ENCODE results near the gene NCOA1.

Gene NCOA1

GRCh38 chr2:24507549-24507948 lies 16.5 kb downstream of the NCOA1 start:
- no peak for DNase-seq (ENCODE audit: low spot score)
- Histone ChIP-seq H2BK120ac (ENCODE audit: low read depth, low read length) (no peak overlapping the region), H3K4me1 (ENCODE audit: control insufficient read depth in 2 of 2, insufficient read depth in 1 of 2, low read depth in 1 of 2, low read length in 2 of 2) (no peaks in the 10 kb centered on the region), H3K23ac (ENCODE audit: low read depth, low read length, poor library complexity) (no peak overlapping the region), H3K9me3 (replicated peaks in 1 of 2; ENCODE audit: control insufficient read depth in 2 of 2, insufficient read depth in 1 of 2, low read depth in 1 of 2, low read length in 2 of 2) (no peaks in the 10 kb centered on the region), H2BK5ac (ENCODE audit: low read length) (no peak overlapping the region), H3K18ac (ENCODE audit: low read length) (no peak overlapping the region), H3K79me1 (ENCODE audit: low read depth, low read length) (no peaks in the 10 kb centered on the region), H4K8ac (ENCODE audit: low read depth, low read length) (no peak overlapping the region), H2BK12ac (ENCODE audit: low read length) (no peak overlapping the region), H3K9ac (ENCODE audit: low read depth, low read length, poor library complexity) (no peak overlapping the region), H3K36me3 (replicated peaks in 1 of 2; ENCODE audit: control insufficient read depth in 2 of 2, insufficient read depth in 2 of 2, low read length in 2 of 2) (no peaks in the 10 kb centered on the region), H3K4me3 (ENCODE audit: low read length in 2 of 2) (no peak overlapping the region), H3K4ac (ENCODE audit: low read length) (no peak overlapping the region), H2AK5ac (ENCODE audit: low read depth, low read length) (no peak overlapping the region), H3K14ac (ENCODE audit: low read length) (no peak overlapping the region), H2AFZ (ENCODE audit: low read length) (no peak overlapping the region), H3K27ac (replicated peaks; ENCODE audit: low read length) (no peak overlapping the region), H3K4me2 (ENCODE audit: insufficient read depth, low read length, poor library complexity, severe bottlenecking) (no peak overlapping the region), H4K91ac (ENCODE audit: low read depth, low read length, poor library complexity) (no peak overlapping the region), H2BK15ac (ENCODE audit: low read length) (no peak overlapping the region), H3K27me3 (ENCODE audit: control insufficient read depth in 3 of 3, insufficient read depth in 3 of 3, low read depth in 1 of 3, low read length in 3 of 3) (no peaks in the 10 kb centered on the region)
- WGBS, 2 donors (ENCODE audit: extremely low coverage in 2 of 2, insufficient read length in 2 of 2, insufficient replicate concordance in 1 of 2) = no CpG with 5 or more reads among the region's 4 CpGs

- no peak overlapping the region for H3K9ac ChIP-seq (ENCODE audit: low read depth, low read length, poor library complexity)
- DNase-seq (ENCODE audit: low spot score) = no peak
- H3K23ac ChIP-seq (ENCODE audit: low read depth, low read length, poor library complexity) = no peak overlapping the region
- H2BK5ac ChIP-seq (ENCODE audit: low read length) = no peak overlapping the region
- H2BK120ac ChIP-seq (ENCODE audit: low read depth, low read length) = no peak overlapping the region
- H3K4ac ChIP-seq (ENCODE audit: low read length) = no peak overlapping the region
- no peak overlapping the region for H4K91ac ChIP-seq (ENCODE audit: low read depth, low read length, poor library complexity)
- no peak overlapping the region for H3K4me3 ChIP-seq (ENCODE audit: low read length in 2 of 2)
- H4K8ac ChIP-seq (ENCODE audit: low read depth, low read length) = no peak overlapping the region
- H3K18ac ChIP-seq (ENCODE audit: low read length) = no peak overlapping the region
- H3K4me2 ChIP-seq (ENCODE audit: insufficient read depth, low read length, poor library complexity, severe bottlenecking) = no peak overlapping the region
- no peak overlapping the region for H3K14ac ChIP-seq (ENCODE audit: low read length)
- no peaks in the 10 kb centered on the region for H3K79me1 ChIP-seq (ENCODE audit: low read depth, low read length)
- H3K36me3 ChIP-seq (replicated peaks in 1 of 2; ENCODE audit: control insufficient read depth in 2 of 2, insufficient read depth in 2 of 2, low read length in 2 of 2) = no peaks in the 10 kb centered on the region
- no CpG with 5 or more reads among the region's 1 CpG for WGBS, 2 donors (ENCODE audit: extremely low coverage in 2 of 2, insufficient read length in 2 of 2, insufficient replicate concordance in 1 of 2)
- no peak overlapping the region for H2AFZ ChIP-seq (ENCODE audit: low read length)
- H2AK5ac ChIP-seq (ENCODE audit: low read depth, low read length) = no peak overlapping the region
- H2BK15ac ChIP-seq (ENCODE audit: low read length) = no peak overlapping the region
- H3K9me3 ChIP-seq (replicated peaks in 1 of 2; ENCODE audit: control insufficient read depth in 2 of 2, insufficient read depth in 1 of 2, low read depth in 1 of 2, low read length in 2 of 2) = no peaks in the 10 kb centered on the region
- H3K4me1 ChIP-seq (ENCODE audit: control insufficient read depth in 2 of 2, insufficient read depth in 1 of 2, low read depth in 1 of 2, low read length in 2 of 2) = no peaks in the 10 kb centered on the region
- no peak overlapping the region for H2BK12ac ChIP-seq (ENCODE audit: low read length)
- H3K27ac ChIP-seq (replicated peaks; ENCODE audit: low read length) = no peak overlapping the region
- H3K27me3 ChIP-seq (ENCODE audit: control insufficient read depth in 3 of 3, insufficient read depth in 3 of 3, low read depth in 1 of 3, low read length in 3 of 3) = no peaks in the 10 kb centered on the region
Measured at GRCh38 chr2:24508878-24509277, 17.8 kb downstream of the NCOA1 start.

- Histone ChIP-seq H3K9me3 (replicated peaks in 1 of 2; ENCODE audit: control insufficient read depth in 2 of 2, insufficient read depth in 1 of 2, low read depth in 1 of 2, low read length in 2 of 2) (no peaks in the 10 kb centered on the region), H3K14ac (ENCODE audit: low read length) (no peak overlapping the region), H2BK15ac (ENCODE audit: low read length) (no peak overlapping the region), H3K4me2 (ENCODE audit: insufficient read depth, low read length, poor library complexity, severe bottlenecking) (no peak overlapping the region), H2BK5ac (ENCODE audit: low read length) (no peak overlapping the region), H3K9ac (ENCODE audit: low read depth, low read length, poor library complexity) (no peak overlapping the region), H4K8ac (ENCODE audit: low read depth, low read length) (no peak overlapping the region), H3K4me3 (ENCODE audit: low read length in 2 of 2) (no peak overlapping the region), H3K27ac (replicated peaks; ENCODE audit: low read length) (no peak overlapping the region), H3K36me3 (replicated peaks in 1 of 2; ENCODE audit: control insufficient read depth in 2 of 2, insufficient read depth in 2 of 2, low read length in 2 of 2) (no peaks in the 10 kb centered on the region), H3K27me3 (ENCODE audit: control insufficient read depth in 3 of 3, insufficient read depth in 3 of 3, low read depth in 1 of 3, low read length in 3 of 3) (no peaks in the 10 kb centered on the region), H3K4ac (ENCODE audit: low read length) (no peak overlapping the region), H4K91ac (ENCODE audit: low read depth, low read length, poor library complexity) (no peak overlapping the region), H2AK5ac (ENCODE audit: low read depth, low read length) (no peak overlapping the region), H3K23ac (ENCODE audit: low read depth, low read length, poor library complexity) (no peak overlapping the region), H3K18ac (ENCODE audit: low read length) (no peak overlapping the region), H2BK12ac (ENCODE audit: low read length) (no peak overlapping the region), H2AFZ (ENCODE audit: low read length) (no peak overlapping the region), H2BK120ac (ENCODE audit: low read depth, low read length) (no peak overlapping the region), H3K4me1 (ENCODE audit: control insufficient read depth in 2 of 2, insufficient read depth in 1 of 2, low read depth in 1 of 2, low read length in 2 of 2) (no peaks in the 10 kb centered on the region), H3K79me1 (ENCODE audit: low read depth, low read length) (no peaks in the 10 kb centered on the region)
- DNase-seq (ENCODE audit: low spot score) = no peak
- no CpG with 5 or more reads among the region's 1 CpG for WGBS, 2 donors (ENCODE audit: extremely low coverage in 2 of 2, insufficient read length in 2 of 2, insufficient replicate concordance in 1 of 2)
Measured at GRCh38 chr2:24509425-24509824, 18.4 kb downstream of the NCOA1 start.

- Histone ChIP-seq H3K18ac (ENCODE audit: low read length) (no peak overlapping the region), H3K14ac (ENCODE audit: low read length) (no peak overlapping the region), H3K4me2 (ENCODE audit: insufficient read depth, low read length, poor library complexity, severe bottlenecking) (no peak overlapping the region), H3K27me3 (ENCODE audit: control insufficient read depth in 3 of 3, insufficient read depth in 3 of 3, low read depth in 1 of 3, low read length in 3 of 3) (no peaks in the 10 kb centered on the region), H3K4ac (ENCODE audit: low read length) (no peak overlapping the region), H3K27ac (replicated peaks; ENCODE audit: low read length) (no peak overlapping the region), H3K9ac (ENCODE audit: low read depth, low read length, poor library complexity) (no peak overlapping the region), H4K8ac (ENCODE audit: low read depth, low read length) (no peak overlapping the region), H2AFZ (ENCODE audit: low read length) (no peak overlapping the region), H3K4me1 (ENCODE audit: control insufficient read depth in 2 of 2, insufficient read depth in 1 of 2, low read depth in 1 of 2, low read length in 2 of 2) (no peaks in the 10 kb centered on the region), H3K23ac (ENCODE audit: low read depth, low read length, poor library complexity) (no peak overlapping the region), H2BK12ac (ENCODE audit: low read length) (no peak overlapping the region), H3K36me3 (replicated peaks in 1 of 2; ENCODE audit: control insufficient read depth in 2 of 2, insufficient read depth in 2 of 2, low read length in 2 of 2) (no peaks in the 10 kb centered on the region), H2BK15ac (ENCODE audit: low read length) (no peak overlapping the region), H3K79me1 (ENCODE audit: low read depth, low read length) (no peaks in the 10 kb centered on the region), H2AK5ac (ENCODE audit: low read depth, low read length) (no peak overlapping the region), H2BK5ac (ENCODE audit: low read length) (no peak overlapping the region), H3K9me3 (replicated peaks in 1 of 2; ENCODE audit: control insufficient read depth in 2 of 2, insufficient read depth in 1 of 2, low read depth in 1 of 2, low read length in 2 of 2) (no peaks in the 10 kb centered on the region), H3K4me3 (ENCODE audit: low read length in 2 of 2) (no peak overlapping the region), H4K91ac (ENCODE audit: low read depth, low read length, poor library complexity) (no peak overlapping the region), H2BK120ac (ENCODE audit: low read depth, low read length) (no peak overlapping the region)
- no CpG with 5 or more reads among the region's 3 CpGs for WGBS, 2 donors (ENCODE audit: extremely low coverage in 2 of 2, insufficient read length in 2 of 2, insufficient replicate concordance in 1 of 2)
- DNase-seq (ENCODE audit: low spot score) = no peak
Measured at GRCh38 chr2:24509840-24510239, 18.8 kb downstream of the NCOA1 start.
